GM12878 (cell line): ENCODE data around the gene CAPN10. TPM values are rescaled to one million over a fixed set of nuclear protein-coding genes. Genes with fewer than 3 reads are reported as not detected.

Experiments used
- ATAC-seq: fragments of 200-7000 bp; cut with Tn5 transposase; 3 replicates; pipeline ENCODE4 v1.9.1; 2020; ENCODE audit warnings: mild to moderate bottlenecking, moderate library complexity
- BruUV-seq: library from RNA; stranded (reverse); fragments of 400-500 nt; replicated peaks from 2 replicates; lab custom pipeline; 2021; lab: Mats Ljungman, UMichigan
- CTCF ChIA-PET: fragments of 300-600 bp; sonication (Branson Sonifier 250); formaldehyde crosslinking; extraction: SDS; loops from one replicate; lab custom pipeline; 2021; ENCODE audit warnings: inconsistent platforms; lab: Yijun Ruan, JAX
- POLR2A ChIA-PET: fragments of 350-600 bp; formaldehyde crosslinking; extraction: SDS; loops from one replicate; lab custom pipeline; 2021; ENCODE audit warnings: inconsistent platforms; lab: Charles Lee
- RAD21 ChIA-PET: fragments of 300-600 bp; sonication (Branson Sonifier 250); formaldehyde crosslinking; loops from one replicate; lab custom pipeline; 2023; ENCODE audit warnings: antibody characterized with exemption; ENCODE audit not compliant: unreplicated experiment; lab: Charles Lee
- SMC1A ChIA-PET: fragments of 300-600 bp; sonication (Branson Sonifier 250); formaldehyde crosslinking; loops from one replicate; lab custom pipeline; 2023; ENCODE audit not compliant: unreplicated experiment, uncharacterized antibody; lab: Charles Lee
- DNase-seq: peaks from one replicate; pipeline ENCODE4 v3.0.0-alpha.2; 2011; ENCODE audit warnings: low read depth, low spot score
- FAIRE-seq: peaks from 3 replicates; lab custom pipeline; 2011; peaks lifted over from hg19 to GRCh38; lab: Jason Lieb, UNC
- H2AFZ ChIP-seq: 2 replicates; pipeline ENCODE4 v1.6.0; 2011; ENCODE audit warnings: low read depth, low read length, control low read depth; ENCODE audit not compliant: control insufficient read depth
- H3K27ac ChIP-seq: 2 replicates; pipeline ENCODE4 v1.5.1; 2011; ENCODE audit warnings: control low read depth; ENCODE audit not compliant: control insufficient read depth, insufficient read depth
- H3K27me3 ChIP-seq, 2 experiments: replicated peaks in 1 of 2; 2 replicates each; pipeline versions ENCODE4 v1.6.0 to v1.6.1; 2011; ENCODE audit warnings: low read length in 1 of 2; ENCODE audit not compliant: control insufficient read depth in 2 of 2, insufficient read depth in 2 of 2
- H3K36me3 ChIP-seq, 2 experiments: 2 replicates each; pipeline ENCODE4 v1.5.1; 2011; ENCODE audit warnings: low read length in 1 of 2; ENCODE audit not compliant: control insufficient read depth in 2 of 2, insufficient read depth in 2 of 2
- H3K4me1 ChIP-seq: 2 replicates; pipeline ENCODE4 v1.6.1; 2011; ENCODE audit warnings: mild to moderate bottlenecking, low read length, moderate library complexity, mixed read lengths; ENCODE audit not compliant: control insufficient read depth, insufficient read depth
- H3K4me2 ChIP-seq: 2 replicates; pipeline ENCODE4 v1.6.0; 2011; ENCODE audit warnings: control low read depth; ENCODE audit not compliant: control insufficient read depth, insufficient read depth
- H3K4me3 ChIP-seq: fragments of 200-600 bp; sonication (generic); 2 replicates; pipeline ENCODE4 v1.5.1; 2016
- H3K79me2 ChIP-seq: 2 replicates; pipeline ENCODE4 v1.6.0; 2011; ENCODE audit warnings: low read length; ENCODE audit not compliant: control insufficient read depth, insufficient read depth
- H3K9ac ChIP-seq: 2 replicates; pipeline ENCODE4 v1.8.0; 2011; ENCODE audit warnings: low read length, control low read depth, mixed read lengths; ENCODE audit not compliant: control insufficient read depth, insufficient read depth
- H3K9me3 ChIP-seq: replicated peaks from 3 replicates; pipeline ENCODE4 v1.5.1; 2011; ENCODE audit warnings: mild to moderate bottlenecking, low read length; ENCODE audit not compliant: control insufficient read depth, insufficient read depth
- H4K20me1 ChIP-seq: 2 replicates; pipeline ENCODE4 v1.6.0; 2011; ENCODE audit not compliant: control insufficient read depth, insufficient read depth
- CHD2 ChIP-seq: IDR thresholded peaks from 2 replicates; pipeline ENCODE4 v1.6.1; 2011; ENCODE audit warnings: low read depth, low read length, improper control_type of control experiment, borderline replicate concordance
- ESRRA ChIP-seq: IDR thresholded peaks from 2 replicates; pipeline ENCODE4 v1.6.1; 2012; ENCODE audit warnings: mild to moderate bottlenecking, low read length, improper control_type of control experiment
- HDAC2 ChIP-seq: fragments of 200-600 bp; sonication (generic); IDR thresholded peaks from 2 replicates; pipeline ENCODE4 v1.6.1; 2017
- MYC ChIP-seq: IDR thresholded peaks from 2 replicates; pipeline ENCODE4 v1.6.1; 2011; ENCODE audit warnings: mild to moderate bottlenecking, low read length, moderate library complexity, inconsistent platforms; ENCODE audit not compliant: insufficient read depth, insufficient replicate concordance, insufficient read length, severe bottlenecking
- NFXL1 ChIP-seq: fragments of 450-650 bp; IDR thresholded peaks from 2 replicates; pipeline ENCODE4 v1.6.1; 2017; ENCODE audit warnings: antibody characterized with exemption, mild to moderate bottlenecking, borderline replicate concordance
- NFYB ChIP-seq: IDR thresholded peaks from 2 replicates; pipeline ENCODE4 v1.6.1; 2011; ENCODE audit warnings: low read depth, mild to moderate bottlenecking, low read length, improper control_type of control experiment, moderate library complexity; ENCODE audit not compliant: insufficient read depth
- NRF1 ChIP-seq: conservative IDR thresholded peaks from 2 replicates; pipeline ENCODE4 v1.6.1; 2011; ENCODE audit warnings: mild to moderate bottlenecking, low read depth, low read length, improper control_type of control experiment
- ZNF207 ChIP-seq: fragments of 450-650 bp; IDR thresholded peaks from 2 replicates; pipeline ENCODE4 v1.6.1; 2014; ENCODE audit warnings: antibody characterized with exemption, mild to moderate bottlenecking, borderline replicate concordance
- ZSCAN29 ChIP-seq: fragments of 450-650 bp; IDR thresholded peaks from 2 replicates; pipeline ENCODE4 v1.6.1; 2017; ENCODE audit warnings: mild to moderate bottlenecking, moderate library complexity
- WGBS: methylation state at CpG from one replicate; pipeline ENCODE4 v1.1.6; 2016; ENCODE audit warnings: low lambda C conversion rate; ENCODE audit not compliant: insufficient replicate concordance, insufficient coverage; ENCODE audit errors: missing lambda C conversion rate; 5-methylcytosine and 5-hydroxymethylcytosine counted together
- in situ Hi-C: fragments of 300-500 bp; cut with MboI; formaldehyde crosslinking; loops from 9 replicates; pipeline ENCODE4 v1.14.3; 2018; ENCODE audit warnings: mixed read lengths
- intact Hi-C: fragments of 100-400 bp; cut with micrococcal nuclease; formaldehyde crosslinking; loops from one replicate; pipeline ENCODE4 v1.14.2; 2022; ENCODE audit not compliant: unreplicated experiment
- polyA plus RNA-seq, 11 experiments: library from polyadenylated mRNA; depleted of rRNA in 4 of 11; unstranded in 6 of 11; stranded (reverse) in 5 of 11; fragments of >200 nt; fragmentation: Nextera tagmentation in 4 of 11; fragmentation: Illumina TruSeq in 1 of 11; extraction: Ambion mirVana in 4 of 11; extraction: Trizol in 1 of 11; gene quantifications; 1 replicate in 1 of 11; 2 replicates in 10 of 11; pipeline versions ENCODE4 v1.2.1 to v1.2.3, GENCODE V29; 2011 to 2016; ENCODE audit warnings: inconsistent platforms in 2 of 11, missing spikeins in 2 of 11, low read depth in 1 of 11
- total RNA-seq, 4 experiments: library from RNA; depleted of rRNA in 3 of 4; stranded (reverse); fragments of >200 nt in 3 of 4; fragmentation: Illumina TruSeq in 1 of 4; extraction: Trizol in 1 of 4; gene quantifications; 2 replicates each; pipeline versions ENCODE4 v1.2.1 to v1.2.3, GENCODE V29; 2013 to 2021
- TF ChIP-seq, protein P1 (sequence below): fragments of 450-650 bp; IDR thresholded peaks from 2 replicates; pipeline ENCODE4 v1.6.1; 2018; ENCODE audit warnings: borderline replicate concordance, mild to moderate bottlenecking; ENCODE audit not compliant: partially characterized antibody
- TF ChIP-seq, protein P2 (sequence below): IDR thresholded peaks from 2 replicates; pipeline ENCODE4 v1.6.1; 2011; ENCODE audit warnings: low read depth, mild to moderate bottlenecking, low read length, moderate library complexity, borderline replicate concordance; ENCODE audit errors: extremely low read depth

Gene CAPN10
- total and polyA plus RNA-seq, 10 of the 15 experiments (the other 5 are each of a cell fraction or from before 2014, with no cell fraction given) = 0.37 to 40.6 (median 17.5) TPM

DNA sequence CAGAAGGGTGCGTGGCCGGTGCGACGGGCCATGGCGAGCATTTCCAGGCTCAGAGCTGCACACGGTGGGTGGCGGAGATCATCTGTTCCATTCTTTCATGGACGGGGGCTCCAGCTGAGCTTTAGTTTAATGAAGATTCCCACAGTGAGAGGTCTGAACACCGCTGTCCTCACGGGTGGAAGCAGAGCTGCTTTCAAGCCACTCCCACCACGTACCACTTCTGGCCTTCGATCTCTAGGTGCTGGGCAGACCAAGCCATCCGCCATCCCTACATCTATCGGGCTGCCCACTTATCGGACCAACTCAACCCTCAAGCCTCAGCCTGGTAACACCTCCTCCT lies 57.2 kb downstream of the CAPN10 start:
- POLR2A ChIA-PET = no interaction called here
- DNase-seq (no peak), FAIRE-seq (no peak)
- no peaks in the 10 kb centered on the region; a peak in 1 of 4 replicates for H3K27me3 ChIP-seq
- 71% methylated on average over 15 of the region's 15 CpGs for WGBS
- H3K4me3 ChIP-seq = no peak overlapping the region
- no peaks in the 10 kb centered on the region for H3K36me3 ChIP-seq
- no peak overlapping the region for H2AFZ ChIP-seq
- BruUV-seq = no TSS peak
- in situ Hi-C loops = no loop called here
- no peak overlapping the region for H3K27ac ChIP-seq
- no peaks in the 10 kb centered on the region for H3K79me2 ChIP-seq
- RAD21 ChIA-PET = interaction anchor here (1.2 kb wide), 1 partner anchor 130 kb away, joined by 3 read pairs; no protein-coding TSS in a partner anchor
- SMC1A ChIA-PET = no interaction called here
- CTCF ChIA-PET = no interaction called here
- no peaks in the 10 kb centered on the region; the same call in 2 of the 3 replicates for H3K9me3 ChIP-seq
- TF ChIP-seq CHD2 = no peak
- TF ChIP-seq, all 136 proteins: peak for 0
- Histone ChIP-seq H3K9ac (no peak overlapping the region), H3K4me1 (no peaks in the 10 kb centered on the region), H3K4me2 (no peak overlapping the region), H4K20me1 (no peaks in the 10 kb centered on the region)
- ATAC-seq = no peak
- intact Hi-C loops = no loop called here

DNA sequence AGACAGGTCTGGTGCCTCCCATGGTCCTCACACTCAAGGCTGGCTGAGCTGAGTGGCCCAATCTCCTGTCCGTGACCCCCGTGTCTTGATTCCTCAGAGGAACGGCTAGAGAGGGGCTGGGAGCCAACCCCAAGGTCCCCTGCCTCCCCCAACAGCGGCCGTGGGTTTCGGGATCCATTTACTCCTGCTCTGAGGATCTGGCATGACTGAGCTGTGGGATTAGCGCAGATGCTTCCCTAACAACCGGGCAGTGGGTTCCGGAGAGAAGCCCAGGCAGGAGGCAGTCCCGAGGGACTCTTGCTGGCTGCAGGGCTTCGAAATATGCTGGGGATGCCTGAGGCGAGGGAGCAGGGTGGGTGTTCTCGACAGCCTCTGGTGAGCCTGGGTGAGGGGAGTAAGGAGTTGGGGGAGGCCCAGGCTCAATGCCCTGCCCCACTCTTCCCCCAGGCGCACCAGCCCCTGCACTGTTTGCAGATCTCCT lies 57.7 kb downstream of the CAPN10 start:
- no peaks in the 10 kb centered on the region for H3K4me1 ChIP-seq
- no peak overlapping the region for H3K4me3 ChIP-seq
- FAIRE-seq (no peak), DNase-seq (no peak), ATAC-seq (no peak)
- H3K36me3 ChIP-seq = no peaks in the 10 kb centered on the region
- intact Hi-C loops = no loop called here
- 35% methylated on average over 13 of the region's 14 CpGs for WGBS
- BruUV-seq = no TSS peak
- no peaks in the 10 kb centered on the region for H3K79me2 ChIP-seq
- no peak overlapping the region for H3K9ac ChIP-seq
- no peak overlapping the region for H2AFZ ChIP-seq
- H3K4me2 ChIP-seq = no peak overlapping the region
- H4K20me1 ChIP-seq = no peaks in the 10 kb centered on the region
- ChIA-PET RAD21 (interaction anchor here (1.2 kb wide), 1 partner anchor 130 kb away, joined by 3 read pairs; no protein-coding TSS in a partner anchor), POLR2A (no interaction called here), SMC1A (no interaction called here), CTCF (no interaction called here)
- H3K27me3 ChIP-seq = no peaks in the 10 kb centered on the region; a peak in 2 of 4 replicates
- in situ Hi-C loops = no loop called here
- no peak overlapping the region for H3K27ac ChIP-seq
- no peaks in the 10 kb centered on the region; the same call in 2 of the 3 replicates for H3K9me3 ChIP-seq
- TF ChIP-seq ZSCAN29 = no peak
- no peak for TF ChIP-seq NRF1
- TF ChIP-seq NFYB = no peak
- TF ChIP-seq, protein P1, sequence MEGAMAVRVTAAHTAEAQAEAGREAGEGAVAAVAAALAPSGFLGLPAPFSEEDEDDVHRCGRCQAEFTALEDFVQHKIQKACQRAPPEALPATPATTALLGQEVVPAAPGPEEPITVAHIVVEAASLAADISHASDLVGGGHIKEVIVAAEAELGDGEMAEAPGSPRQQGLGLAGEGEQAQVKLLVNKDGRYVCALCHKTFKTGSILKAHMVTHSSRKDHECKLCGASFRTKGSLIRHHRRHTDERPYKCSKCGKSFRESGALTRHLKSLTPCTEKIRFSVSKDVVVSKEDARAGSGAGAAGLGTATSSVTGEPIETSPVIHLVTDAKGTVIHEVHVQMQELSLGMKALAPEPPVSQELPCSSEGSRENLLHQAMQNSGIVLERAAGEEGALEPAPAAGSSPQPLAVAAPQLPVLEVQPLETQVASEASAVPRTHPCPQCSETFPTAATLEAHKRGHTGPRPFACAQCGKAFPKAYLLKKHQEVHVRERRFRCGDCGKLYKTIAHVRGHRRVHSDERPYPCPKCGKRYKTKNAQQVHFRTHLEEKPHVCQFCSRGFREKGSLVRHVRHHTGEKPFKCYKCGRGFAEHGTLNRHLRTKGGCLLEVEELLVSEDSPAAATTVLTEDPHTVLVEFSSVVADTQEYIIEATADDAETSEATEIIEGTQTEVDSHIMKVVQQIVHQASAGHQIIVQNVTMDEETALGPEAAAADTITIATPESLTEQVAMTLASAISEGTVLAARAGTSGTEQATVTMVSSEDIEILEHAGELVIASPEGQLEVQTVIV = no peak
- TF ChIP-seq, protein P2, sequence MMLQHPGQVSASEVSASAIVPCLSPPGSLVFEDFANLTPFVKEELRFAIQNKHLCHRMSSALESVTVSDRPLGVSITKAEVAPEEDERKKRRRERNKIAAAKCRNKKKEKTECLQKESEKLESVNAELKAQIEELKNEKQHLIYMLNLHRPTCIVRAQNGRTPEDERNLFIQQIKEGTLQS = no peak
- TF ChIP-seq NFXL1 = no peak
- TF ChIP-seq HDAC2 = no peak
- TF ChIP-seq MYC = no peak
- no peak for TF ChIP-seq ESRRA
- no peak for TF ChIP-seq ZNF207
